GM08714 (cell line): Measurements from ENCODE around the gene SALL1.

Experiments used
- H3K4me3 ChIP-seq: fragments of 200-500 bp; sonication (Bioruptor generic); 2 replicates; pipeline ENCODE4 v1.5.1; 2014; ENCODE audit warnings: mild to moderate bottlenecking, low read length, inconsistent platforms
- ZNF274 ChIP-seq: IDR thresholded peaks from 2 replicates; pipeline ENCODE4 v1.6.1; 2012; ENCODE audit warnings: mild to moderate bottlenecking, low read depth, low read length

SALL1 gene

GRCh38 chr16:51095084-51095881 is 55.8 kb downstream of the SALL1 start:
- H3K4me3 ChIP-seq = no peak overlapping the region
- TF ChIP-seq ZNF274 = no peak

- TF ChIP-seq ZNF274 = no peak
- H3K4me3 ChIP-seq = no peak overlapping the region
These were observed 57.3 kb downstream of the SALL1 start for GRCh38 chr16:51093726-51094280.
